Adrenal gland (tissue), 5 donors: ENCODE measurements around the gene SYCP2L.

Experiments used
- POLR2A ChIP-seq, 2 donors: fragments of 450-650 bp; IDR thresholded peaks; one replicate each; pipeline ENCODE4 v1.6.1; 2017; ENCODE audit warnings: antibody characterized with exemption in 2 of 2, mild to moderate bottlenecking in 2 of 2, moderate library complexity in 1 of 2
- TF ChIP-seq, protein P1 (sequence below), 6 experiments: fragments of 450-650 bp in 4 of 6; fragments of 200-600 bp in 2 of 6; sonication (generic) in 1 of 6; IDR thresholded peaks; 1 replicate in 5 of 6; 2 replicates in 1 of 6; pipeline versions ENCODE4 v1.5.1 to v1.8.0; 2016 to 2021; ENCODE audit warnings: antibody characterized with exemption in 6 of 6, mild to moderate bottlenecking in 2 of 6, moderate library complexity in 1 of 6
- donor health status: DM: no; HTN: no; CAD: no.

DNA sequence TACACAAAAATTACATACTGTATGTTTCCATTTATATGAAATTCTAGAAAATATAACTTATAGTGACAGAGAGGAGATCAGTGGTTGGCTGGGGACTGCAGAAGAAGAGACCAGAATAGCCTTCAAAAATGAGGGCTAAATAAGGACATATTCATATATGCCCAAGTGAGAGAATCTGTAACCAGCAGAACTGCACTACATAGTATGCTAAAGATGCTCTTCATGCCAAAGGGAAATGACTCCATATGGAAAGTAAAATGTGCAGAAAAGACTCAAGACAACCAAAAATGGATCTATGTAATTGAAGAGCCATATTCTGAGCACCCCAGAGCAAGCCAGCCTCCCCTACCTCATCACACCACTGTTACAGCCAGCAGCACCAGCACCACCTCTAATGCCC lies 128.2 kb downstream of the SYCP2L start:
- TF ChIP-seq POLR2A (IDR thresholded peaks at IDR 0.05), result no peak
- TF ChIP-seq, protein P1, sequence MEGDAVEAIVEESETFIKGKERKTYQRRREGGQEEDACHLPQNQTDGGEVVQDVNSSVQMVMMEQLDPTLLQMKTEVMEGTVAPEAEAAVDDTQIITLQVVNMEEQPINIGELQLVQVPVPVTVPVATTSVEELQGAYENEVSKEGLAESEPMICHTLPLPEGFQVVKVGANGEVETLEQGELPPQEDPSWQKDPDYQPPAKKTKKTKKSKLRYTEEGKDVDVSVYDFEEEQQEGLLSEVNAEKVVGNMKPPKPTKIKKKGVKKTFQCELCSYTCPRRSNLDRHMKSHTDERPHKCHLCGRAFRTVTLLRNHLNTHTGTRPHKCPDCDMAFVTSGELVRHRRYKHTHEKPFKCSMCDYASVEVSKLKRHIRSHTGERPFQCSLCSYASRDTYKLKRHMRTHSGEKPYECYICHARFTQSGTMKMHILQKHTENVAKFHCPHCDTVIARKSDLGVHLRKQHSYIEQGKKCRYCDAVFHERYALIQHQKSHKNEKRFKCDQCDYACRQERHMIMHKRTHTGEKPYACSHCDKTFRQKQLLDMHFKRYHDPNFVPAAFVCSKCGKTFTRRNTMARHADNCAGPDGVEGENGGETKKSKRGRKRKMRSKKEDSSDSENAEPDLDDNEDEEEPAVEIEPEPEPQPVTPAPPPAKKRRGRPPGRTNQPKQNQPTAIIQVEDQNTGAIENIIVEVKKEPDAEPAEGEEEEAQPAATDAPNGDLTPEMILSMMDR (IDR thresholded peaks at IDR 0.05), result no peak
